ENCODE results near the gene CFAP20. TPM values are rescaled to one million over a fixed set of nuclear protein-coding genes. Genes with fewer than 3 reads are reported as not detected.
A peak's percentile ranks its signal among the peaks of the same experiment; 100 is the strongest.

CFAP20 gene
- total RNA-seq, 4 donors from 2014 or later = 34.8 to 90.2 (median 57.7) TPM

- peaks cover 54 to 64% of the 10 kb centered on the region in 2 donors for H3K4me1 ChIP-seq
- WGBS, 2 donors = 32 to 35% methylated on average over 3 of the region's 3 CpGs
- H3K4me3 ChIP-seq (replicated peaks in 1 of 3) = no peak overlapping the region
- DNase-seq = no peak
- intact Hi-C loops (cut with DNase I) = loop anchor here (5.0 kb wide), 1 partner anchor 98 kb away; no protein-coding TSS in a partner anchor
- no peaks in the 10 kb centered on the region for H3K9me3 ChIP-seq
- H3K27ac ChIP-seq = peak overlapping the region in 2 of 3 donors; percentile 6 to 17
- peaks cover 7 to 8% of the 10 kb centered on the region in 2 donors for H3K36me3 ChIP-seq
- TF ChIP-seq POLR2A (IDR thresholded peaks at IDR 0.05) = no peak
- TF ChIP-seq CTCF (IDR thresholded peaks at IDR 0.05) = no peak
- H3K27me3 ChIP-seq = no peaks in the 10 kb centered on the region
These were observed 8.9 kb downstream of the CFAP20 start for GRCh38 chr16:58120234-58120633.

GRCh38 chr16:58119509-58119845, 9.7 kb downstream of the CFAP20 start:
- H3K27ac ChIP-seq = peak overlapping the region; percentile 31 to 74 (median 60)
- no peak overlapping the region for H3K4me3 ChIP-seq (replicated peaks in 1 of 3)
- TF ChIP-seq CTCF (IDR thresholded peaks at IDR 0.05) (no peak), POLR2A (IDR thresholded peaks at IDR 0.05) (no peak)
- peak; percentile 49 to 63 for DNase-seq
- intact Hi-C loops (cut with DNase I) = no loop called here
- no peaks in the 10 kb centered on the region for H3K9me3 ChIP-seq
- peaks cover 51 to 64% of the 10 kb centered on the region in 2 donors for H3K4me1 ChIP-seq
- H3K27me3 ChIP-seq = no peaks in the 10 kb centered on the region
- WGBS, 2 donors = 46 to 55% methylated on average over 8 of the region's 8 CpGs
- peaks cover 15% of the 10 kb centered on the region in 2 donors for H3K36me3 ChIP-seq

GRCh38 chr16:58118801-58119508, 10.2 kb downstream of the CFAP20 start:
- intact Hi-C loops (cut with DNase I) = no loop called here
- H3K4me3 ChIP-seq (replicated peaks in 1 of 3) = no peak overlapping the region
- peak overlapping the region; percentile 31 to 74 (median 60) for H3K27ac ChIP-seq
- peaks cover 20% of the 10 kb centered on the region in 2 donors for H3K36me3 ChIP-seq
- no peak for TF ChIP-seq POLR2A (IDR thresholded peaks at IDR 0.05)
- no peak for TF ChIP-seq CTCF (IDR thresholded peaks at IDR 0.05)
- no peak for DNase-seq
- peaks cover 46 to 62% of the 10 kb centered on the region in 2 donors for H3K4me1 ChIP-seq
- no peaks in the 10 kb centered on the region for H3K9me3 ChIP-seq
- 51 to 59% methylated on average over 5 of the region's 5 CpGs for WGBS, 2 donors
- H3K27me3 ChIP-seq = no peaks in the 10 kb centered on the region

GRCh38 chr16:58116529-58116928, 12.7 kb downstream of the CFAP20 start:
- H3K27ac ChIP-seq = peak overlapping the region in 1 of 3 donors; percentile 27

More at GRCh38 chr16:58116529-58116928, 12.7 kb downstream of the CFAP20 start:
- Histone ChIP-seq H3K4me3 (replicated peaks in 1 of 3) (no peak overlapping the region), H3K9me3 (no peaks in the 10 kb centered on the region), H3K4me1 (peaks cover 36 to 51% of the 10 kb centered on the region in 2 donors), H3K36me3 (peaks cover 28 to 31% of the 10 kb centered on the region in 2 donors), H3K27me3 (no peaks in the 10 kb centered on the region)
- intact Hi-C loops (cut with DNase I) = no loop called here
- no peak for TF ChIP-seq CTCF (IDR thresholded peaks at IDR 0.05)
- no peak for TF ChIP-seq POLR2A (IDR thresholded peaks at IDR 0.05)
- DNase-seq = no peak
- WGBS, 2 donors = 97 to 99% methylated on average over 6 of the region's 6 CpGs
